ENCODE measurements around the gene GPR162.

Gene GPR162, protein sequence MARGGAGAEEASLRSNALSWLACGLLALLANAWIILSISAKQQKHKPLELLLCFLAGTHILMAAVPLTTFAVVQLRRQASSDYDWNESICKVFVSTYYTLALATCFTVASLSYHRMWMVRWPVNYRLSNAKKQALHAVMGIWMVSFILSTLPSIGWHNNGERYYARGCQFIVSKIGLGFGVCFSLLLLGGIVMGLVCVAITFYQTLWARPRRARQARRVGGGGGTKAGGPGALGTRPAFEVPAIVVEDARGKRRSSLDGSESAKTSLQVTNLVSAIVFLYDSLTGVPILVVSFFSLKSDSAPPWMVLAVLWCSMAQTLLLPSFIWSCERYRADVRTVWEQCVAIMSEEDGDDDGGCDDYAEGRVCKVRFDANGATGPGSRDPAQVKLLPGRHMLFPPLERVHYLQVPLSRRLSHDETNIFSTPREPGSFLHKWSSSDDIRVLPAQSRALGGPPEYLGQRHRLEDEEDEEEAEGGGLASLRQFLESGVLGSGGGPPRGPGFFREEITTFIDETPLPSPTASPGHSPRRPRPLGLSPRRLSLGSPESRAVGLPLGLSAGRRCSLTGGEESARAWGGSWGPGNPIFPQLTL

DNA sequence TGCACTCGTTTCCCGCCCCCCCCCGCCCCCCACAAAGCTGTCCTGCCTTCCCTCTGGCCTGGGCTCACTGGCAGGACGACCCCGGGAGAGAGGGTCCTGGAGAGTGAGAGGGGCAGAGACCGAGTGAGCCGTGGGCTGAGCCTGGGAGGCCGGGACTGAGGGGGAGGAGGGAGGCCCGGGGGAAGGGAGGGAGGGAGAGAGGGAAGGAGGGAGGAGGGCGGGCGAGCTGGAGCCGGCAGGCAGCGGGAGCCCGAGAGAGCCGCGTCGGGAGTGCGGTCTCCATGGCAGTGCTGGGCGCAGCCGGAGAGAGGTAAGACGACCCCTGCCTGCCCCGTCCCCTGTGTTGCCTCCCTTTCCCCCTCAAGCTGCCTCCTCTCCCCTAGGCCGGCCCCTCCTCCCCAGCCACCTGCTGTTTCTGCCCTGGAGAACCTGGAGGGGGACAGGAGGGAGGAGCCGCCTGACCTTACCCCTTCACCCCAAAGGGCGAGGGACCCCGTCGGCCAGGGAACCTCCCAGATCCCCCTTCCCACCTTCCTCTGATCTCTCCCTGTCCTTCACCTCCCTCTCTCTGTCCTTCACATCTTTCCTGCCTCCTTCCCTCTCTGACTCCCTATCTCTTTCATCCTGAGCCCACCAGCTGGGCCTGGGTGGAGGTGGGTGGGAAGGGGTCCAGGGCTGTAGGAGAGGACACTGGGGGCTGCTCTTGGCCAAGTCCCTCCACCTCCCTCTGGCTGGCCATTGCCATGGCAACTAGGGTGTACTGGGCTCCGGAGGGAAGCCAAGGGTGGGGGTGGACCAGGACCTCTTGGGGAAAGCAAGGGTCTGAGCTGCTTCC, at the start of gene GPR162:
GPR162 (plus strand) TSS at position 231 of the 835 bp plus-strand sequence. CDS start 2,078 bp downstream, outside the sequence.
- DNase-seq (ENCODE audit: low spot score): peak; percentile 83

DNA sequence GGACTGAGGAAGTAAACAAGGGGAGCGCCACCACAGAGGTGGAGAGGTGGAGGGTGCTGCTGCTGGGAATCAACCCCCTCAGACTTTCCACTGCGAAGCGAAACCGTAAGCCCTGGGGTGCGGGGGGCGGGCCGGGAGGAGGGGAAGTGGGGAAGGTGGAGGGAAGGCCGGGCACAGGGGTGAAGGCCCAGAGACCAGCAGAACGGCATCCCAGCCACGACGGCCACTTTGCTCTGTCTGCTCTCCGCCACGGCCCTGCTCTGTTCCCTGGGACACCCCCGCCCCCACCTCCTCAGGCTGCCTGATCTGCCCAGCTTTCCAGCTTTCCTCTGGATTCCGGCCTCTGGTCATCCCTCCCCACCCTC, 49.3 kb upstream of the GPR162 start, which contains the start of gene LAG3:
LAG3 (plus strand) TSS at position 190 of the 365 bp plus-strand sequence. CDS start 333 bp downstream, outside the sequence.
- DNase-seq (ENCODE audit: low spot score): no peak

DNA sequence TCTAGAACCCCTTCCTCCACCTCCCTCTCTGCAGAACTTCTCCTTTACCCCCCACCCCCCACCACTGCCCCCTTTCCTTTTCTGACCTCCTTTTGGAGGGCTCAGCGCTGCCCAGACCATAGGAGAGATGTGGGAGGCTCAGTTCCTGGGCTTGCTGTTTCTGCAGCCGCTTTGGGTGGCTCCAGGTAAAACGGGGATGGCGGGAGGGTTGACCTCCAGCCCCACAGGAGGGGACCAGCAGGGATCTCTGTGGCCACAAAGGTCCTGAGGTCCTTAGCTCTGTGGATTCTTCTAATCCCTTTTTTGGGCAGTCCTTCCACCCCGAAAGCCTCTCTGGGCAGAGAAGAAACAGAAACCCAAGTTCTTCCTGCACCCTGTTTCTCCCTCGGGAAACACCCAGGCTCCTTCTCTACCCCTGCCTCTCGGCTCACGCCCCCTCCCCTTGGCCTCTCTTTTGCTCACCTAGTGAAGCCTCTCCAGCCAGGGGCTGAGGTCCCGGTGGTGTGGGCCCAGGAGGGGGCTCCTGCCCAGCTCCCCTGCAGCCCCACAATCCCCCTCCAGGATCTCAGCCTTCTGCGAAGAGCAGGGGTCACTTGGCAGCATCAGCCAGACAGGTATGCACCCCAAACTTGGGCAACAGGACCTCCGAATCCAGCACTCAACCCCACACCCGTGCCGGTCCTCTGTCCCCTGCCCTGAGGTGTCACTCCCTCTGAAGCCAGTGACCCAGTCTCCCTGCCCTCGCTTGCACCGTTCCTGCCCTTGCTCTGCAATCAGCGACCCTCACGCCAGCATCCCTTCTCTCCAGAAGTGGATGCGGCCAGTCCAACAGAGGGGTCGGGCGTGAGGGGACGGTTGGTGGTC, 48.7 kb upstream of the GPR162 start:
- DNase-seq (ENCODE audit: low spot score): no peak

GRCh38 chr12:6773590-6774351, 47.9 kb upstream of the GPR162 start:
- DNase-seq (ENCODE audit: low spot score): no peak

- no peak for DNase-seq (ENCODE audit: low spot score)
Measured at GRCh38 chr12:6774499-6775062, 47.0 kb upstream of the GPR162 start.

- no peak for DNase-seq (ENCODE audit: low spot score)
Measured at GRCh38 chr12:6775185-6776174, 46.1 kb upstream of the GPR162 start.

DNA sequence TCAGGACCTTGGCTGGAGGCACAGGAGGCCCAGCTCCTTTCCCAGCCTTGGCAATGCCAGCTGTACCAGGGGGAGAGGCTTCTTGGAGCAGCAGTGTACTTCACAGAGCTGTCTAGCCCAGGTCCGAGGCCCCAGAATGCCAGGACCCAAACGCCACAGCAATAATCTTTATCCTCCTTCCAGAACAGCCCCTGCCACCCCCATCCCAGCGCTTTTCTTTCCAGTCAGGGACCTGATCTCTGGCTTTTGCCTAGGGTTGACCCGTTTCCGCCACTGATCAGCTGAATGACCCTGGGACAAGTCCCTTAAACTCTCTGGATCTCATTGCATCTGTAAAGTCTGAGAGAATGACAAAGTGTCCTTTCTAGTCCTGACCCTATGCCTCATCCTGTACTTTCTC, 44.2 kb upstream of the GPR162 start:
- no peak for DNase-seq (ENCODE audit: low spot score)

DNA sequence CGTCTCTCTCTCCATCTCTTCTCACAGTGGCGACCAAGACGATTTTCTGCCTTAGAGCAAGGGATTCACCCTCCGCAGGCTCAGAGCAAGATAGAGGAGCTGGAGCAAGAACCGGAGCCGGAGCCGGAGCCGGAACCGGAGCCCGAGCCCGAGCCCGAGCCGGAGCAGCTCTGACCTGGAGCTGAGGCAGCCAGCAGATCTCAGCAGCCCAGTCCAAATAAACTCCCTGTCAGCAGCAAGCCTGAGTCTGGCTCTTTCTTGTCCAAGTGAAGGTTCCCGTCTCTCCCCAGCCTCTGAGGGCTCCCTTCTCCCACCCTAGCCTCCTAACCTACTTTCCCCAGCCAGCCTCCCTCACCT, 43.4 kb upstream of the GPR162 start:
- no peak for DNase-seq (ENCODE audit: low spot score)

DNA sequence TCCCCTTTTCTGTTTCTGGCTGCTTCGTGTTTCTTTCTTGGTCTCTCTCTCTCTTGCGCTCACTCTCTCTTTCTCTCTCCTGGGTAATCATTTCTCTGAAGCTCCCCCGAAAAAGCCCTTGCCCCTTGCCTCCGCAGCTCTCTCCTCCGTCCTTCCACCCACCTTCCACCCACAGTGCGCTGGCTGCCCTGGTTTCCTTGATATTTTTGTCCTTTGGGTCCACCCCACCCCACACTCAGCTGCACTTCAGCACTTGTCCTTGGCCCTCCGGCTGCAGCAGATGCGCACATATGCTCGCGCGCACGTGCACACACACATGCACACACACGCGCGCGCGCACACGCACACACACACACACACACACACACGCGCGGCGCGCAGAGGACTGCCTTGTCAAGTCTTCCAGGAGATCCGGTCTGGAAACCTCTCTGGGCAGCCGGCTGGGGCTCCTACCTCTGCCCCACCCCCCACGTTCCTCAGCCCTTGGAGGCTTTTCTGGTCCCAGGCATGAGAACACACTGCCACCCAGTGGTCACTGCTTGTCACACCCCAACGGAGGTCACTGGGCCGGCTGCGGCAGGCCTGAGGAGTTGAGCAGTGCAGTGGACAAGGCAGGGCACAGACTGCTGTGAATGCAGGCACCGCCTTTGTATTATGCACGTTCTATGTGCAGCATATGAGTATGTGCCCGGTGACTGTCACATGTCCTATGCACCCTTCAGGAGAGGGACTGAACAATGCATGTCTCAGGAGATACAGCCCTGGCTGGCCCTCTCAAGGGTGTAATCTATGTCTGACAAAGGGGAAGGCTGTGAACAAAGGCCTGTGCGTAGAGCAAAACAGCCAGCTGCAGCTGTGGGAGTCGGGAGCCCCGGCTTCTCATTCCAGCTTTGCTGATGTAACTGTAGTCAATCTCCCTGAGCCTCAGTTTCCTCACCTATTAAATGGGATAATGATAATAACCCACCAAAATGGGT, 42.8 kb upstream of the GPR162 start:
- peak; percentile 90 for DNase-seq (ENCODE audit: low spot score)

DNA sequence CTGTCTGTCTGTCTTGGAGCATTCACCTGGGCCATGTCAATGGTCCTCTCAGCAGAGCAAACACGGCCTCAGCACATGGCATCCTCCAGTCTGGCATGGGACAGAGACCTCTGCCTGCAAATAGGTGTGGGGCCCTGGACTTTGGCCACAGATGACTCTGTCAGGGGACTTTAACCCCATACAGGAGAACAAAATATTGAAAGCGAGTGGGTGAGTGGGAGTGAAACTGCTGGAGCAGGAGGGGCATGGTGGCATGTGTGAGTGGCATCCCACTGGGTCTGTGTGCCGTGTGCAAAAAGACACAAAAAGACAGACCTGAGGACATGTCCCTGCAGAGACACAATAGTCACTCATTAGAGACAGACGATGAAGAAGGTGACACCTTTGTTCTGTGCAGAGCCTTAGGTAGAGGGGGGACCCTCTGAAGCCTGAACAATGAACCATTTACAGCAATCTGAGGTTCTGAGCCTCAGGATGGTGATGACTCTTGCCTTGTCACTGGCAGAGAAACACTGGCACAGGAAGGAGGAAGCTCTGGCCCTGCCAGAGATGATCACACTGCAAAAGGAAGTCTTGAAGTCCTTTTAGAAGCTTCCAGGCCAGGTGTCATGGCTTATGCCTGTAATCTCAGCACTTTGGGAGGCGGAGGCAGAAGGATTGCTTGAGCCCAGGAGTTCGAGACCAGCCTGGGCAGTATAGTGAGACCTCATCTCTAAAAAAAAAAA, 41.8 kb upstream of the GPR162 start:
- DNase-seq (ENCODE audit: low spot score): no peak

GRCh38 chr12:6780573-6780972, 41.0 kb upstream of the GPR162 start:
- no peak for DNase-seq (ENCODE audit: low spot score)

GRCh38 chr12:6782119-6782518, 39.5 kb upstream of the GPR162 start:
- no peak for DNase-seq (ENCODE audit: low spot score)

DNA sequence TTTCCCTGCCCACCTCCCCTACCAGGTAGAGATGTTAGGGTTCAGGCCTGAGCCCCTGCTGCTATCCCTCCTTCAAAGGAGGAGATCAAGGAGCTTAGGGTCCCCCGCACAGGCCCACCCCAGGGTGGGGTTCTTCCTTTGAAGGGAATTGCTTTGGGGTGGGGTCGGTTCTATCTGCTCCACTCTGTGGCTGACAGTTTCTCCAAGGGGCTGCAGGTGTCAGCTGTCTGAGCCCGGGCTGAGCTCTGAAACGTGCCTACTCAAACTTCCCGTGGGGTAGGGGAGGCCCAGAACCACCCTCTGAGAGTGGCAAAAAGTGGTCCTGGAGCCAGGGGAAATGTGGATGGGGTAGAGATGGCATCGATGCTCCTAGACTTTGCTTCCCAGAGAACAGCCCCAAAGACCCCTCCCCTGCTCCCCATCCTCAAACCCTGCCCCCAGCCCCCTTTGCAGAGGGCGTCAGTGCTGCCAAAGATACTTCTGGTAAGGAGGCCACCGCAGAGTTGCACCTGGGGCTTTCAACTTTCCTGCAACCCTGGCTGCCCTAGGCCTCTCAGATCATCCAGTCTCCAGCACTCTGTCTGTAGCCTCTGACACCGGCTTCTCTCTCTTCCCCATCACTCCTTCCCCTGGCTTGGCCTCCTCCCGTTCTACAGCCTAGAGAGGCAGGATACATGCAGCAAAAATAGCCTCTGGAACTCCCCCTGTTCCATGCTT, 38.6 kb upstream of the GPR162 start:
- no peak for DNase-seq (ENCODE audit: low spot score)

GRCh38 chr12:6783828-6784227, 37.8 kb upstream of the GPR162 start:
- no peak for DNase-seq (ENCODE audit: low spot score)

GRCh38 chr12:6784296-6784695, 37.3 kb upstream of the GPR162 start:
- DNase-seq (ENCODE audit: low spot score): no peak

- no peak for DNase-seq (ENCODE audit: low spot score)
Measured at GRCh38 chr12:6784761-6785160, 36.9 kb upstream of the GPR162 start.
